Stimulated activated CD8-positive, alpha-beta memory T cell treated with anti-CD3 and anti-CD28 coated beads, Interleukin-7, amount 100 ng/mL, for 48 hours (primary cell): ENCODE data around the gene DCUN1D2.

Source experiments
- DNase-seq, 2 donors: peaks; one replicate each; pipeline ENCODE4 v3.0.0-alpha.2; 2020; ENCODE audit warnings: low read depth in 1 of 2; ENCODE audit errors: extremely low read depth in 1 of 2

DCUN1D2 gene

GRCh38 chr13:113428469-113428865 lies 62.0 kb downstream of the DCUN1D2 start:
- DNase-seq = no peak

GRCh38 chr13:113427562-113428468 lies 62.7 kb downstream of the DCUN1D2 start:
- no peak for DNase-seq

GRCh38 chr13:113426591-113426986 lies 63.9 kb downstream of the DCUN1D2 start:
- no peak for DNase-seq

- no peak for DNase-seq
Measured at GRCh38 chr13:113425941-113426590, 64.4 kb downstream of the DCUN1D2 start.

GRCh38 chr13:113423520-113424163 lies 66.9 kb downstream of the DCUN1D2 start:
- DNase-seq = no peak

GRCh38 chr13:113422807-113423519 lies 67.5 kb downstream of the DCUN1D2 start:
- DNase-seq = no peak

- no peak for DNase-seq
Measured at GRCh38 chr13:113421673-113422270, 68.7 kb downstream of the DCUN1D2 start.

GRCh38 chr13:113420833-113421600 lies 69.5 kb downstream of the DCUN1D2 start:
- DNase-seq = no peak

GRCh38 chr13:113420232-113420631 lies 70.3 kb downstream of the DCUN1D2 start:
- DNase-seq = no peak

- DNase-seq = no peak
Measured at GRCh38 chr13:113419531-113420193, 70.8 kb downstream of the DCUN1D2 start.

GRCh38 chr13:113418722-113419049 lies 71.8 kb downstream of the DCUN1D2 start:
- no peak for DNase-seq

GRCh38 chr13:113417836-113418721 lies 72.4 kb downstream of the DCUN1D2 start:
- no peak for DNase-seq

- DNase-seq = no peak
Measured at GRCh38 chr13:113417008-113417751, 73.3 kb downstream of the DCUN1D2 start.

- no peak for DNase-seq
Measured at GRCh38 chr13:113415825-113416224, 74.7 kb downstream of the DCUN1D2 start.

GRCh38 chr13:113415032-113415431 lies 75.5 kb downstream of the DCUN1D2 start:
- DNase-seq = no peak

GRCh38 chr13:113414335-113414734 lies 76.2 kb downstream of the DCUN1D2 start:
- DNase-seq = no peak

- DNase-seq = no peak
Measured at GRCh38 chr13:113413898-113414282, 76.6 kb downstream of the DCUN1D2 start.
